SKM-1 (cell line): Measurements from ENCODE around the gene MAML3.

Experiments
- DNase-seq: peaks from one replicate; lab custom pipeline; 2025; ENCODE audit not compliant: unreplicated experiment; lab: John Stamatoyannopoulos, UW

Gene MAML3

DNA sequence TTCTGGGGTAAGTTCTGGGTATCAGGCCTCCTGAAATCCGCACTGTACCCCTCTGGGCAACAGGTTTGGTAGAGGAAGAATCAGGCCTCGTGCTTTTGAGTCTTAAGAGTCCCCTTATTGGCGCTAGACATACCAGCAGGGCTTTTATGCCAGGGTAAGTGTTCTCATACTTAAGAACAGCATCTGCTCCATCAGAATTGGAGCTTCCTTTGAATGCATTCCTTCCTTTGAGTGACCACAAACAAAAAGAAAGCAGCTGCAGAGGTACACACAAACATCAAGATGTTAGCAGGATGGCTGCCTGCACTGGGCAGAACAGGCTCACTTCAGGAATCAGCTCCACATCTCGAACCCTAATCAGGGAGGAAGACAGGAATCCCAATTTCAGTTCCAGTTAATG, 331.6 kb downstream of the MAML3 start:
- DNase-seq, result no peak

DNA sequence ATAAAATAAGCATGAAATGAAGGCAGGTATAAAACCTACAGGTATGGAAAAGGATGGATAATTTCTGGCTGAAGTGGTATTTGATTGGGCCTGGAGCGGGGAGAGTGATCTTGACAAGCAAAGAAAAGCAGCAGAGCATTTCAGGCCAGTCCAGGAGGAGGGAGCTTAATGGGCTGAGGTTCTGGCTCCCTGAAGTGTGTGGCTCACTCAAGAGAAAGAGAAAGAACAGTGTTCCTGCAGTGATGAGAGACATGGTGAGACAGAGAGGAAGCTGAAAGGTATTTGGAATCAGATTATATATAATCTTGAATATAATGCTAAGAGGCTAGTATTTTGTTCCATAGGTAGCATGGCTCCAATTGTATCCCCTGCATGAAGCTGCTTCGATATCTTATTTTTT, 334.9 kb downstream of the MAML3 start:
- DNase-seq, result no peak

DNA sequence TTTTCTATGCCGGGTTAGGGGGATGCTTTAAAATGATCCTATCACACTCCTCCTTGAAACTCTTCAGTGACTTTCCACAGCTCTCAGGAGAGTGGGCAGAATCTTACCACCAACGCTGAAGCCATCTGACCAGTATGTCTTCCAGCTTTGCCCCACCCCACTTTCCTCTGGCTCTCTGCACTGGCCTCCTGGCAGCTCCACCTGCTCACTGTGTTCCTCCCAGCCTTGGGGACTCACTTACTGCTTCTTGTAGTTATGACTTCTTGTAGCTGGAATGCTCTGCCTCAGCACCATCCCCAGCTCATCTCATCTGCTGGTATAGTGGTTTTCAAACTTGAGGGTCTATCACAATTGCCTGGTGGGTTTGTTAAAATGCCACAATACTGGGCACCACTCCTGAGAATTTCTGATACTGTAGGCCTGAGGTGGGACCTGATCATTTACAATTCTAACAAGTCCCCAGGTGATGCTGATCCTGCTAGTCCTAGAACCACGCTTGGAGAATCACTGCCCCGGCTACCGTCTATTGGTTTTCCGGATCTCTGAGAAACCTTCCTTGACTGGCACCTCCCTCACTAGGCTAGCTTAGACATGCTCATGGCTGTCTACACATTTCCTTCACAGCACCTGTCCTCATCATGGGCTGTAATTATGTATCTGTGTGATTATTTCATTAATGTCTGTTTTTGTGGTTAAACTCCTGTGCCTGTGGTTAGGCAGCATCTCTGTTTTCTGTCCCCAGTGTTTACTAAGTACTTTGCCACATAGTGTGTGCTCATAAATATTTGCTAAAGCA, 336.1 kb downstream of the MAML3 start:
- no peak for DNase-seq

- DNase-seq, result no peak
Observed at GRCh38 chr4:139816856-139817255, 337.1 kb downstream of the MAML3 start.

GRCh38 chr4:139815778-139816601, 338.0 kb downstream of the MAML3 start:
- DNase-seq, result peak; percentile 58

DNA sequence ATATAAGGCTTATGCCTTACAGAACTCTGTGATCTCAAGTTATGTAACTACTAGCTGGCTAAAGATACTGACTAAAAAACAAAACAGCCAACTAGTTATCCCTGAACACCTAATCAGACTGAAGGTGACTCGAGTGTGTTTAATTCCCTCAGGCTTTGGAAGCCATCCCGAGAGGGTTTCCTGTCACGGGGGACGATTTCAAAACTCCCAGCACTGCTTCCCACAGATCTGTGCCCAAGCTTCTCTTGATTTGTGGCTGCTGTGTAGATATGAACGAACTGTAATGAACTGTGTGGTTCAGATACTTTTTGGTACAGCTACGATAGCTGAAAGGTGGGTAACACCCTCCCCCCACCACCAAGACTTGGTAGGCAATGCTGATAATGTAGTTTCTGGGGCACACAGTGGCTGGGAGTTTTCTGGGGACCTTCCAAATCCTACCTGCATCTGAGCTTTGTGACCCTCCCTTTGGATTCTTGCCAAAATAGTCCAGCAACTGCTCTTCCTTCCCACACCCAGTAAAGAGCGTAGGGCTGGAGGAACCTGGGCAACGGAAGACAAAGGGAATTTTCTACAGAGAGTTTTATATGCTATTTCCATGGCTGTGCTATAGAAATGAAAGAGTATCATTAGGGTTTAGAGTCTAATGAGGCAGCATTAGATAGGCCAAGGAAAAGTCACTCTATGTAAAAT, 339.5 kb downstream of the MAML3 start:
- DNase-seq, result no peak

DNA sequence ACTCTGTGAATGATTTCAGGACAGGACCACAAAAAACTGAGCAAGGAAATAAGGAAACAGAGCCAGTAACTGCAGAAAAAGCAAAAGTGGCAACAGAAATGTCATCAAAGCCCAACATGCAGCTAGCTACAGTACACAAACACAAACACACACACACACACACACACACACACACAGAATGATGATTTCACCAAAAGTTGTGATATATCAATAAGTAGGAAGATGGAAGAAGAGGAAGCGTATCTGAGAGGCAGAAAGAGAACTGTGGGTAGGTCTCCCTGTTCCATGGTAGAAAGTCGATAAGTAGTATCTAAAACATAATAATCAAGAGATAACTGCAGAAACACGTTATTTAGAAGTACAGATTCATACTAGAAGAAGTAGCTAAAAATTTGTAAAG, 340.1 kb downstream of the MAML3 start:
- no peak for DNase-seq

GRCh38 chr4:139810710-139811109, 343.3 kb downstream of the MAML3 start:
- DNase-seq, result no peak

DNA sequence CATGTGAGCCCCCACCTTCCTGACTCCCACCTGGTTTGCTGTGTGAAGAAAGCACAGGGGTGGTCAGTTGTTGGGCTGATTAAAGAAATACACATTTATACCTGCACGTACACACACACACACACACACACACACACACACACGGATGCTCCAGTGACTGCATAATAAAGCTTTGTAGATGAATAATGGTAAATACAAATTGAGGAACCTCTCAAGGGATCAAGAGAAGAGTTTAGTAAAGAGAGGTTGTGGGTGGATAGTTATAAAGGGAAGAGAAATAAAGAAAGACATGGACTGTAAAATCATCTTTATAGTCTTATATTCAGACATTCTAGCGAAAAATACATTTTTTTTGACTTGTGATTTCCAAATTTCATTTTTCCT, 344.2 kb downstream of the MAML3 start:
- DNase-seq, result no peak

DNA sequence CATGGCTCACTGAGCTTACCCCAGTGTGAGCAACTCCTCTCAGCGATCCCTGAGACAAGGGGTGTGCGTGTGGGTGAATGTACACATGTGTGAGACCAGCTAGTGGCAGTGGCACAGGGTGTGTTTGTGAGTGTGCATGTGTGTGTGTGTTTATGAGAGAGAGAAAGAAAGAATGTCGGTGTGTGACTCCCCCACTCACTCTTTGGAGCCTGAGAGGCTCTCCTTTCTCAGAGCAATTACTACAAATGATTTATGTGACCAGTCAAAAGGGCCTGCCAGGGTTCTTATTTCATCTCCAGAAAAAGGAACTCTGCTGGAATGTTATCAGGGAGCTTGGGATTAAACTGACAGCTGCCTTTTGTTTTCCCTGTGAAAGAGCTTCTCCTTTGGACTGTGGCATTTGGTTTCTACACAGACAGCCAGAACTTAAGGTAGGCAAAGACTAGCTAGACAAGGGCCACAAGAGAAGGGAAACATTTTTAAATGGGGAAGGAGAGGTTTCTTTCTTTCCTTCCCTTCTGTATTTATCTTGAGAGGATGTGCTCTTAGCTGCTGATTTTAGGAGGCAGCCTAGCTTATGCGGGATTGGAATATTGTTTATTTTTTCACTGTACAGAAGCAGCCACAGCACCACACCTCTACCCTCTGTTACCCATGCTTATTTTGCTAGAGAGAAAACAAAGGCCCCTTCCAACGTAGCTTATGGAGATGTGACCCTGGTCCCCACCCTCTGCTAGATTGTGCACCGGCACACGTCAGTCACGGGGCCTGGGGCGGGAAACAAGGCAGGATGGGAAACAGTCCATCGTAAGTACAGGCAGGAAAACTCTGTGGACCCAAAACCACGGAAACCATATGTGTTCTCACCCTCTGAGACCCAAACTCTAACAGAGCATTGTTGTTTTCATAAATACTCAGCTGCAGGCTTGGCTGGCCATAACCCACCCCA, 344.9 kb downstream of the MAML3 start:
- DNase-seq, result no peak

DNA sequence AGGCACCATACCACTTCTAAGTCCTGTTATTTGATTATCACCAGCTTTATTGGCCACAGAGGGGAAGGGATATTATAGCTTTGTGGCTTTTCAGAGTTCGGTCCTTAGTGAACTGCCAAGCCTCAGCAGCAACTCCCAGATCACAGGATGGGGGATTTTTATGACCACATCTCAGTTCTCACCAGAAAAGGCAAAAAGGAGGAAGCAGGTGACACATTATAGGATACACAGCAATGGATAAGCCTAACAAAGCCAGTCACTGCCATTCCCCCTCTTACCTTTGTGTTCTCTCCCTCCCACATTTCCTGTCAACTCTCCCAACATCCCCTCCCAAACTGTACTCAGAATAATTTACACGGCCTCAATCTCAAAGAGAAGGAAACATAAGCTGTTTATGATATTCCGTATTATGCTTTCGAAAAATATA, 345.6 kb downstream of the MAML3 start:
- no peak for DNase-seq

DNA sequence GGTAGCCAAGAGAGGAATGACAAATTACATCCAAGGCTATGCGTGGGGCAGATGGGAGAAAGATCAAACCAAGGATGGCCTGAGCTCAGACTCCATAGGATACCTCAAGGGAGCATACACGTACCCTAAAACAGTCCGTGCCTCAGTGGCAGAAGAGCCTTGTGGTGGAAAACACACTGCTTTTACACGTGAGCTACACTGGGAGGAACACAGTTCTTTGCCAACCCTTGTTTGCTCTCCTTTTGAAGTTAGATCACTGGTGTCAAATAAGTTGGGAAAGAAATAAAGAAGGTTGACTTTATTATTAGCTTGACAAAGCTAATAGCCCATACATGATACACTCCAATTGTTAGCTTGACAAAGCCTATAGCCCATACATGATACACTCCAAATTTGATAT, 346.5 kb downstream of the MAML3 start:
- no peak for DNase-seq

GRCh38 chr4:139806929-139807328, 347.1 kb downstream of the MAML3 start:
- no peak for DNase-seq

DNA sequence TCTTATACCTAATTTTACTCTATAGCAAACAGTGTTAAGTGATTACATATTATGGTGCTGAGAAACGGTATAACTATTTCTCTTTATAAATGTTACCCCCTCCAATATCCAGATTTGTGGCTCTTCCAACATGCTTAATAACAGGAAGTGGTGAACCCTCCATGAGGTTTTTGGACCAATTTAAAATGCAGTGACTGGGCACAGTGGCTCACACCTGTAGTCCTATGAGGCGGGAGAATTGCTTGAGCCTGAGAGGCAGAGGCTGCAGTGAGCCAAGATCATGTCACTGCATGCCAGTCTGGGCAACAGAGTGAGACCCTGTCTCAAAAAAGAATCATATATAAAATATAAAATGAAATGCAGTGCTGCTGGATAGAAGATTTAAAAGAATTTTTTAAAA, 351.1 kb downstream of the MAML3 start:
- no peak for DNase-seq

GRCh38 chr4:139802488-139802887, 351.5 kb downstream of the MAML3 start:
- no peak for DNase-seq

GRCh38 chr4:139801895-139802294, 352.1 kb downstream of the MAML3 start:
- DNase-seq, result no peak

- no peak for DNase-seq
Observed at GRCh38 chr4:139800082-139800481, 353.9 kb downstream of the MAML3 start.

- DNase-seq, result no peak
Observed at GRCh38 chr4:139799615-139800014, 354.4 kb downstream of the MAML3 start.

GRCh38 chr4:139798456-139798855, 355.5 kb downstream of the MAML3 start:
- DNase-seq, result no peak

DNA sequence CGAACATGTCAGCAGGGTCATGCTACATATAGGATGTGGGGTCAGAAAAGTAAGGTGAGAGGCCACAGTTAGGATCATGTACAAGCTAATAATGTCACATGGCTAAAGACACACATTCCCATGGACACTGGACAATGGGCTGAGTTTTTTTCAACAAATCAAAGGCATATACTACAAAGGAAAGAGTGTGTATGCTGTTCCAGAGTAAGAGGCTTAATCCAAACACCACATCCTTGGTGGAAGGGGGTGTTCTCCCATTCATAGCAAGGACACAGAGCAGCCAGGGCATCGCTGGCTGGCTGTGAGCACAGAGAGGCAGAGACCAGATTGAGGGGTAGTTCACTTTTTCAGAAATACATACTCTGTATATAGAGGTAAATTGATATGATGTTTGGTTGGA, 356.7 kb downstream of the MAML3 start:
- DNase-seq, result no peak
